ENCODE measurements around the gene WDR41.

WDR41 gene

DNA sequence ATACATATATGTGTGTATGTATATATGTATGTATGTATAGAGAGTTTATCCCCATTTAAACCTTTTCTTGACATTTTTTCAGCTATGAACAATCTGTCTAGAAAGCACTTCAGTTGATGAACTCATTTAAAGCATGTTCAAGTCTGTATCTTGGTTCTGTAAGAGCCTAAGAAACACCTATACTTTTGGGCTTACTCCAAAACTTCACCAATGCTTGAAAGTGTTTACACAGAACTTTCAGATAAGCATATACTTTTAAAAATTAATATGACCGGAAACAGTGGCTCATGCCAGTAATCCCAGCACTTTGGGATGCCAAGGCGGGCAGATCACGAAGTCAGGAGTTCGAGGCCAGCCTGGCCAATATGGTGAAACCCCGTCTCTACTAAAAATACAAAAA, 30.8 kb downstream of the WDR41 start:
- TF ChIP-seq, protein P1, sequence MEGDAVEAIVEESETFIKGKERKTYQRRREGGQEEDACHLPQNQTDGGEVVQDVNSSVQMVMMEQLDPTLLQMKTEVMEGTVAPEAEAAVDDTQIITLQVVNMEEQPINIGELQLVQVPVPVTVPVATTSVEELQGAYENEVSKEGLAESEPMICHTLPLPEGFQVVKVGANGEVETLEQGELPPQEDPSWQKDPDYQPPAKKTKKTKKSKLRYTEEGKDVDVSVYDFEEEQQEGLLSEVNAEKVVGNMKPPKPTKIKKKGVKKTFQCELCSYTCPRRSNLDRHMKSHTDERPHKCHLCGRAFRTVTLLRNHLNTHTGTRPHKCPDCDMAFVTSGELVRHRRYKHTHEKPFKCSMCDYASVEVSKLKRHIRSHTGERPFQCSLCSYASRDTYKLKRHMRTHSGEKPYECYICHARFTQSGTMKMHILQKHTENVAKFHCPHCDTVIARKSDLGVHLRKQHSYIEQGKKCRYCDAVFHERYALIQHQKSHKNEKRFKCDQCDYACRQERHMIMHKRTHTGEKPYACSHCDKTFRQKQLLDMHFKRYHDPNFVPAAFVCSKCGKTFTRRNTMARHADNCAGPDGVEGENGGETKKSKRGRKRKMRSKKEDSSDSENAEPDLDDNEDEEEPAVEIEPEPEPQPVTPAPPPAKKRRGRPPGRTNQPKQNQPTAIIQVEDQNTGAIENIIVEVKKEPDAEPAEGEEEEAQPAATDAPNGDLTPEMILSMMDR (conservative IDR thresholded peaks at IDR 0.05) = no peak
- TF ChIP-seq ZFX (IDR thresholded peaks at IDR 0.05) = no peak
- H3K27ac ChIP-seq = no peak overlapping the region

DNA sequence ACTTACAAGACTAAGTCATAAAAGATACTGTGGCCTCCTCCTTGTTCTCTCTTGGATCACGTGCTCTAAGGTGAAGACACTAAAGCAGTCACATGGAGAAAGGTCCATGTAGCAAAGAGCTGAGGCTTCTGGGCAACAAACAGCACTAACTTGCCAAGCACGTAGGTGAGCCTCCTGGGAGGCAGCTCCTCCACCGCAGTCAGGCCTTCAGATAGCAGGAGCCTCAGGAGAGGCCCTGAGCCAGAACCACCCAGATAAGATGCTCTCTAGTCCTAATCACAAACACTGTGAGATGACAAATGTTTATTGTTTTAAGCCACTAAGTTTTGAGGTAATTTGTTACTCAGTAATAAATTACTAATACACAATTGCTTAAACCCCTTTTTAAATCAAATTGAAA, 38.0 kb downstream of the WDR41 start:
- TF ChIP-seq ZFX (IDR thresholded peaks at IDR 0.05) = no peak
- TF ChIP-seq, protein P1 (conservative IDR thresholded peaks at IDR 0.05) = no peak
- H3K27ac ChIP-seq = no peak overlapping the region

DNA sequence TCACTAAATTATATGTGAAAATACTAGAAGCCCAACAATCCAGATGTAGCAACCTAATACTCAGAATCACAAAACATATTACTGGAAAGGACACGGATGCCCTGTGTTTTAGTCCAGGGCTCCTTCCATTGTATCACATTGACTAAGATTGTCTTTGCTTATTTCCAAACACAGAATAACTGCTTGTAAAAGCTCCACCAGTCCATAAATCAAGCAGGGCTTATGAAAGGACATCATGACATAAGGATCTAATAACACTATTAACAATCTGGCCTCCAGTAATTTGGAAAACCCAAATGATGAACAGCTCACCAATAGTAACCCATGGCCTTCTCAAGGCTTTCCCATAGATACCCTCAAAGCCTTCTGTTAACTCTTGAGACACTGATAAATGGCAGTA, 39.8 kb downstream of the WDR41 start:
- no peak overlapping the region for H3K27ac ChIP-seq
- TF ChIP-seq ZFX (IDR thresholded peaks at IDR 0.05) = no peak
- TF ChIP-seq, protein P1 (conservative IDR thresholded peaks at IDR 0.05) = no peak

GRCh38 chr5:77449981-77450380, 42.1 kb downstream of the WDR41 start:
- TF ChIP-seq ZFX (IDR thresholded peaks at IDR 0.05) = no peak
- TF ChIP-seq, protein P1 (conservative IDR thresholded peaks at IDR 0.05) = no peak
- H3K27ac ChIP-seq = no peak overlapping the region

DNA sequence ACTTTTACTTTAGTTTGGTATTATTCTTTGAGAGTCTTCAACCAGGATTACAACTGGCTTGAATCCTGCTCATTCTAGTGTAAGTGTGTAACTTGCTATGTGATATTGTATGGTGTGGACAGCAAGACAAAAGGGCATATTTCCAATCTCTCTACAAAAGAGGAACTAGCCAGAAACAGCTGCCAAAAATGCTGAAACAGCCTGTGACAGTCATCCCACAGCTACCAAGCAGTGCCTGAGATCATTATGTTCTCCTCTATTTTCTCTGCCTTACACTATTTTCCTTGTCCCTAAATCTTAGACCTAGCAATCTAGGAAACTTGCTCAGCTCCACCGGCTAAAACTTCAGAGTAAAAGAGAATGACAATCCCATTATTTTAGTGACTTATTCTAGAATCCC, 42.8 kb downstream of the WDR41 start:
- TF ChIP-seq, protein P1 (conservative IDR thresholded peaks at IDR 0.05) = no peak
- no peak for TF ChIP-seq ZFX (IDR thresholded peaks at IDR 0.05)
- peak overlapping the region; percentile 21; the same call in 1 of the 2 replicates for H3K27ac ChIP-seq

GRCh38 chr5:77448831-77449230, 43.3 kb downstream of the WDR41 start:
- peak overlapping the region; percentile 21; the same call in 1 of the 2 replicates for H3K27ac ChIP-seq
- TF ChIP-seq ZFX (IDR thresholded peaks at IDR 0.05) = no peak
- TF ChIP-seq, protein P1 (conservative IDR thresholded peaks at IDR 0.05) = no peak

DNA sequence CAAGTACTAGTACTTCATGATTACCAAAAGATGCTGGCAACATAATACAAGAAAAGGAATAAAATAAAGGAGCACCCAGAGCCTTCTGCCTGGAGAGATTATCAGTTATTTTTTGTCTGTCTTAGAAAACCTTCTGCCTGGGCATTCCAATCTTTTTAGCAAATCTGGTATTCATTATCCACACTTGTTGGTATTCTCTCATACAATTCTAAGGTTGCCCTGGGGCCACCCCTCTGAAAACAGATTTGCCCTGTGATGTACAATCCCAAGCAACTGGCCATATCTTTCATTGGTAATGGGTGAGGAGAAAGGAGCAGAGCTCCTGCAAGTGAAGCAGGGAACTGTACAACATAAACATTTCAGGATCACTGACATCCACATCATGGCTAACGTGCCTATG, 47.8 kb downstream of the WDR41 start:
- H3K27ac ChIP-seq = no peak overlapping the region
- no peak for TF ChIP-seq ZFX (IDR thresholded peaks at IDR 0.05)
- TF ChIP-seq, protein P1 (conservative IDR thresholded peaks at IDR 0.05) = no peak
